GM23248 (cell line): Measurements from ENCODE around the gene IFT81.

Source experiments
- EZH2 ChIP-seq: fragments of 200-600 bp; sonication (generic); IDR thresholded peaks from 2 replicates; pipeline ENCODE4 v1.6.1; 2018; ENCODE audit warnings: antibody characterized with exemption, mild to moderate bottlenecking; ENCODE audit not compliant: insufficient read depth, poor library complexity, severe bottlenecking
- EZH2phosphoT487 ChIP-seq: fragments of 200-600 bp; sonication (generic); IDR thresholded peaks from 2 replicates; pipeline ENCODE4 v1.6.1; 2018; ENCODE audit warnings: antibody characterized with exemption, moderate library complexity, mild to moderate bottlenecking, low read depth; ENCODE audit not compliant: insufficient read depth

DNA sequence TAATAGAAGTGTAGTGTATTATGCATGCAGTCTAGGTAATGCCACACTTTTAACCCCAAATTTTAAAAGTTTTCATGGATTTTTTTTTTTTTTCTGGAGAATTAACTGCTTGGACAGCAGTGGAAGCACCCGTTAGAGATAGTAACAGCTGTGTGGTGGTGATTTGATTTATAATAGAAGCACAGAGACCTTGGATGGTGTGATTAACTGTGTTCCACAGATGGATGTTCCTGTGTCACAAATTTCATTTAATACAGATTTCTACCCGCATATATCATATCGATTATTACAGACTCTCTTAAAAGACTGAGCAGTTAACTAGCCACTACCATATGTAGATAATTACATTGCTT lies 47.0 kb downstream of the IFT81 start:
- TF ChIP-seq EZH2 (no peak), EZH2phosphoT487 (no peak)
